MCF 10A (cell line): ENCODE results near the gene LYVE1. TPM values are rescaled to one million over a fixed set of nuclear protein-coding genes. Genes with fewer than 3 reads are reported as not detected.

ENCODE experiments used
- BruUV-seq: library from RNA; stranded (reverse); fragments of 400-500 nt; replicated peaks from 2 replicates; lab custom pipeline; 2021; lab: Mats Ljungman, UMichigan
- CTCF ChIA-PET: fragments of 300-600 bp; sonication (Branson Sonifier 250); formaldehyde crosslinking; extraction: SDS; loops from one replicate; lab custom pipeline; 2021; ENCODE audit warnings: antibody characterized with exemption, inconsistent platforms; lab: Yijun Ruan, JAX
- POLR2A ChIA-PET: fragments of 300-600, 350-650 bp; sonication (Branson Sonifier 250); formaldehyde crosslinking; extraction: SDS; loops from one replicate; lab custom pipeline; 2020; ENCODE audit warnings: antibody characterized with exemption, inconsistent platforms; lab: Yijun Ruan, JAX
- DNase-seq: peaks from one replicate; pipeline ENCODE4 v3.0.0-alpha.2; 2018; ENCODE audit not compliant: unreplicated experiment
- H3K27ac Mint-ChIP-seq: one replicate; pipeline ENCODE4 v1.8.0; 2022; ENCODE audit warnings: mild to moderate bottlenecking, low read depth, mixed read lengths; ENCODE audit not compliant: unreplicated experiment
- H3K27me3 Mint-ChIP-seq: one replicate; pipeline ENCODE4 v1.8.0; 2022; ENCODE audit warnings: mixed read lengths; ENCODE audit not compliant: insufficient read depth, unreplicated experiment
- H3K36me3 Mint-ChIP-seq: one replicate; pipeline ENCODE4 v1.8.0; 2022; ENCODE audit warnings: mild to moderate bottlenecking, moderate library complexity, mixed read lengths; ENCODE audit not compliant: insufficient read depth, unreplicated experiment
- H3K4me1 Mint-ChIP-seq: one replicate; pipeline ENCODE4 v1.8.0; 2022; ENCODE audit warnings: mixed read lengths; ENCODE audit not compliant: insufficient read depth, unreplicated experiment
- H3K4me3 Mint-ChIP-seq: one replicate; pipeline ENCODE4 v1.8.0; 2022; ENCODE audit warnings: mild to moderate bottlenecking, moderate library complexity, mixed read lengths; ENCODE audit not compliant: unreplicated experiment
- H3K9me3 Mint-ChIP-seq: one replicate; pipeline ENCODE4 v1.8.0; 2022; ENCODE audit warnings: mixed read lengths; ENCODE audit not compliant: unreplicated experiment
- intact Hi-C: fragments of 100-400 bp; cut with micrococcal nuclease; formaldehyde crosslinking; loops from 2 replicates; pipeline ENCODE4 v1.14.1; 2022
- total RNA-seq: library from RNA; stranded (reverse); gene quantifications from 2 replicates; pipeline ENCODE4 v1.2.3, GENCODE V29; 2022
- TF ChIP-seq, protein P1 (sequence below): fragments of 200-600 bp; IDR thresholded peaks from one replicate; pipeline ENCODE4 v1.8.0; 2022; ENCODE audit warnings: antibody characterized with exemption, mild to moderate bottlenecking; ENCODE audit not compliant: unreplicated experiment

Gene LYVE1
- total RNA-seq, 1 experiment from 2014 or later, result not detected

GRCh38 chr11:10609636-10610035 is 41.2 kb upstream of the LYVE1 start:
- no TSS peak for BruUV-seq
- H3K36me3 Mint-ChIP-seq, result no peaks in the 10 kb centered on the region
- no peak for DNase-seq
- ChIA-PET POLR2A (interaction anchor here (1.1 to 2.8 kb wide), 3 partner anchors 14 to 207 kb away, joined by 3 to 6 read pairs (median 4); partner anchors contain the start of gene RNF141), CTCF (interaction anchor here (0.6 kb wide), 1 partner anchor 13 kb away, joined by 3 read pairs; no protein-coding TSS in a partner anchor)
- intact Hi-C loops, result no loop called here
- H3K9me3 Mint-ChIP-seq, result no peaks in the 10 kb centered on the region
- TF ChIP-seq, protein P1, sequence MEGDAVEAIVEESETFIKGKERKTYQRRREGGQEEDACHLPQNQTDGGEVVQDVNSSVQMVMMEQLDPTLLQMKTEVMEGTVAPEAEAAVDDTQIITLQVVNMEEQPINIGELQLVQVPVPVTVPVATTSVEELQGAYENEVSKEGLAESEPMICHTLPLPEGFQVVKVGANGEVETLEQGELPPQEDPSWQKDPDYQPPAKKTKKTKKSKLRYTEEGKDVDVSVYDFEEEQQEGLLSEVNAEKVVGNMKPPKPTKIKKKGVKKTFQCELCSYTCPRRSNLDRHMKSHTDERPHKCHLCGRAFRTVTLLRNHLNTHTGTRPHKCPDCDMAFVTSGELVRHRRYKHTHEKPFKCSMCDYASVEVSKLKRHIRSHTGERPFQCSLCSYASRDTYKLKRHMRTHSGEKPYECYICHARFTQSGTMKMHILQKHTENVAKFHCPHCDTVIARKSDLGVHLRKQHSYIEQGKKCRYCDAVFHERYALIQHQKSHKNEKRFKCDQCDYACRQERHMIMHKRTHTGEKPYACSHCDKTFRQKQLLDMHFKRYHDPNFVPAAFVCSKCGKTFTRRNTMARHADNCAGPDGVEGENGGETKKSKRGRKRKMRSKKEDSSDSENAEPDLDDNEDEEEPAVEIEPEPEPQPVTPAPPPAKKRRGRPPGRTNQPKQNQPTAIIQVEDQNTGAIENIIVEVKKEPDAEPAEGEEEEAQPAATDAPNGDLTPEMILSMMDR, result no peak
- peaks cover 9% of the 10 kb centered on the region for H3K4me1 Mint-ChIP-seq
- H3K4me3 Mint-ChIP-seq, result no peak overlapping the region
- H3K27me3 Mint-ChIP-seq, result peaks cover 24% of the 10 kb centered on the region
- no peak overlapping the region for H3K27ac Mint-ChIP-seq

DNA sequence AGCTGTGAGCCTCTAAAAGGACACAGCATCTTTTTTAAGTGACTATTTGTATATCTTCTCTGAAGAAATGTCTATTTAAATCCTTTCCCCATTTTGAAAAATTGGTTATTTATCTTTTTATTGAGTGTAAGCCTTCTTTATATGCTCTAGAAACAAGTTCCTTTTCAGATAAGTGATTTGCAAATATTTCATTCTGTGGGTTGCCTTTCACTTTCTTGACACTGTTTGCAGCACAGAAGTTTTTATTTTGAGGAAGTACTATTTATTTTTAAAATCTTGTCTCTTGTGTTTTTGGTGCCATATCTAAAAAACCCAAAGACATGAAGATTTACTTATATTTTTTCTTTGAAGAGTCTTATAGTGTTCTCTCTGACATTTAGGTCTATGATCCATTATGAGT is 40.1 kb upstream of the LYVE1 start:
- Mint-ChIP-seq H3K36me3 (no peaks in the 10 kb centered on the region), H3K9me3 (no peaks in the 10 kb centered on the region), H3K27ac (no peak overlapping the region), H3K4me1 (peaks cover 16% of the 10 kb centered on the region), H3K27me3 (peaks cover 24% of the 10 kb centered on the region), H3K4me3 (no peak overlapping the region)
- intact Hi-C loops, result no loop called here
- BruUV-seq, result no TSS peak
- TF ChIP-seq, protein P1, result no peak
- ChIA-PET POLR2A (no interaction called here), CTCF (interaction anchor here (0.5 kb wide), 1 partner anchor 300 kb away, joined by 3 read pairs; no protein-coding TSS in a partner anchor)
- DNase-seq, result no peak

- H3K9me3 Mint-ChIP-seq, result no peaks in the 10 kb centered on the region
- TF ChIP-seq, protein P1, result no peak
- intact Hi-C loops, result no loop called here
- no peak overlapping the region for H3K4me3 Mint-ChIP-seq
- BruUV-seq, result no TSS peak
- CTCF ChIA-PET, result interaction anchor here (0.6 kb wide), 1 partner anchor 65 kb away, joined by 3 read pairs; no protein-coding TSS in a partner anchor
- H3K27me3 Mint-ChIP-seq, result peaks cover 17% of the 10 kb centered on the region
- H3K27ac Mint-ChIP-seq, result no peak overlapping the region
- H3K4me1 Mint-ChIP-seq, result peaks cover 20% of the 10 kb centered on the region
- POLR2A ChIA-PET, result no interaction called here
- DNase-seq, result no peak
- H3K36me3 Mint-ChIP-seq, result no peaks in the 10 kb centered on the region
These were observed 39.1 kb upstream of the LYVE1 start for GRCh38 chr11:10607462-10608132.

- no peaks in the 10 kb centered on the region for H3K36me3 Mint-ChIP-seq
- intact Hi-C loops, result no loop called here
- no peaks in the 10 kb centered on the region for H3K9me3 Mint-ChIP-seq
- H3K27me3 Mint-ChIP-seq, result peaks cover 8% of the 10 kb centered on the region
- H3K4me3 Mint-ChIP-seq, result no peak overlapping the region
- DNase-seq, result peak; percentile 38
- BruUV-seq, result no TSS peak
- TF ChIP-seq, protein P1, result no peak
- CTCF ChIA-PET, result interaction anchor here (0.6 to 1.2 kb wide), 3 partner anchors 64 to 200 kb away, joined by 3 read pairs; no protein-coding TSS in a partner anchor
- H3K27ac Mint-ChIP-seq, result no peak overlapping the region
- POLR2A ChIA-PET, result interaction anchor here (1.2 to 1.5 kb wide), 3 partner anchors 10 to 40 kb away, joined by 3 to 4 read pairs (median 4); no protein-coding TSS in a partner anchor
- H3K4me1 Mint-ChIP-seq, result peaks cover 20% of the 10 kb centered on the region
These were observed 38.2 kb upstream of the LYVE1 start for GRCh38 chr11:10606536-10607208.
